ENCODE measurements around the gene FBXO27.
"Not testable (repeated sequence)": the region's sequence is repeated elsewhere in the genome, so short reads cannot be mapped to it uniquely, and the experiment has no call there.

FBXO27 gene

DNA sequence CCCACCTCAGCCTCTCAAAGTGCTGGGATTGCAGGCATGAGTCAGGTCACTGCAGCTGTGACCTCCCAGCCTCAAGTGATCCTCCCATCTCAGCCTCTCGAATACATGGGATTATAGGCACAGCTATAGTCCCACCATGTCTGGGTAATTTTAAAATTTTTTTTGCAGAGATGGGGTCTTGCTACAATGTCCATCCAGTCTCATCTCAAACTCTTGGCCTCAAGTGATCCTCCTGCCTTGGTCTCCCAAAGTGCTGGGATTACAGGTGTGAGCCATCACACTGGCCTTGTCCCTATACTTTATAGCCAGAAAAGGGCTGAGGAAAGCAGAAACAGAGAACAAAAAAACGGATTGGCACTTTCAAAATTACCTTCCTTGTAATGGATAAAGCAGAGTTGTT, 4.8 kb upstream of the FBXO27 start:
- DNase-seq = no peak

DNA sequence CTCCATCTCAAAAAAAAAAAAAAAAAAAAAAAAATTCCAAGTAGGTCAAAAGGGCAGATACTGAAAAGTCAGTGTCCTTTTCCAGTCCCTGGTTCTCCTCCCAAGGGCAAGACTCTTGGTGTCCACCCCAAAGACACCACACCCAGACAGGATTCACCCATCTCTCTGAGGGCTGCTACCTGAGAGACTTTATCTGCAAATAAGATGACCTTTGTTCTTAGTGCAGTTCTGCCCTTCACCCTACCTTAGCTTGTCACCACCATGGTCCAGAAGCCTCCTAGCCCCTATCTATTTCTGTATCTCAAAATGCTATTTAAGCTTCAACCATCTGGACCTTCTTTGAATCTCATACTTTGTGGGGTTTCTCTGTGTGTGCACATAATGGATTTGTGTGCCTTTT, 4.2 kb upstream of the FBXO27 start:
- no peak for DNase-seq

DNA sequence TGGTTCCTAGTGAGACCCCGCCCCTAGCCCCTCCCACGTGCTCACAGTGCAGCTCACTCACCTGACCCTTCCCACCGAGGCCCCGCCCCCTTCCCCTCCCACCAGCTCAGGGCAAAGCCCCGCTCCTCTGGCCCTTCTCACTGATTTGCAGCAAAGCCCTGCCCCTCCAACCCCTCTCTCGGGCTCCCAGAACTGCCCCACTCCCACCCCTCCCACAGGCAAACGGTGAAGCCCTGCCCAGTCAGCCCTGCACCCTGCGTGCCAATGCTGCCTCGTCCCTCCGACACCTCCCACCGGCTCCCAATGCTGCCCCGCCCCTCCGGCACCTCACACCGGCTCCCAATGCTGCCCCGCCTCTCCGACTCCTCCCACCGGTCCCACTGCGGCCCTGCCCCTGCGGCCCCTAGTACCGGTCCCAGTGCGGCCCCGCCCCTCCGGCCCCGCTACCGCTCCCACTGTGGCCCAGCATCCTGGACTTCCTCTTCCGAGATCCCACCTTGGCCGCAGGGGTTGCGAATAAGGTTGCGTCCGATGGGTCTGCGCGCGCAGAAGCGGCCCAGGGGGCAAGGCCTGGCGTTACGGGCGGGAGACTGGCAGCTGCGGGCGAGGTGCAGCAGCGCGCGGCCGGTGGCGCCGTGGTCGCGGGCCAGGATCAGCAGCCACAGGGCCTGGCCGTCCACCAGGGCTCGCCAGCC, 834 bp downstream of the FBXO27 start:
- peak; percentile 31 for DNase-seq

GRCh38 chr19:39030854-39031367, 1.4 kb downstream of the FBXO27 start:
- DNase-seq = no peak

GRCh38 chr19:39024875-39025641, 7.3 kb downstream of the FBXO27 start:
- DNase-seq = no peak

GRCh38 chr19:39021063-39021462, 11.3 kb downstream of the FBXO27 start:
- DNase-seq = no peak

DNA sequence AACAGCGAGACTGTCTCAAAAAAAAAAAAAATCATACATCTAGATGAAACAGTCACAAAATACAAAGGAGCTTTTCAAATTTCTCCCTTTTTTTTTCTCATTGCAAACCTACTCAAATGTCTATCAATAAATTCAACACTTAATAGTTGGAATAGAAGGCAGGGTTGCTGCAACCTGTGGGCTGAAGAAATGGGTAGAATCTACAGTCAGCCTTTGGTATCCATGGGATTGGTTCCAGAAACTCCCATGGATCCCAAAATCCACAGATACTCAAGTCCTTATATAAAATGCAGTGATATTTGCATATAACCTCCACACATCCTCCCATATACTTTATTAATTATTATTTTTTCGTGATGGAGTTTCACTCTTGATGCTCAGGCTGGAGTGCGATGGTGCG, 14.7 kb downstream of the FBXO27 start:
- DNase-seq = no peak

GRCh38 chr19:39017026-39017425, 15.3 kb downstream of the FBXO27 start:
- no peak for DNase-seq

- DNase-seq = no peak
Measured at GRCh38 chr19:39014037-39014436, 18.3 kb downstream of the FBXO27 start.

DNA sequence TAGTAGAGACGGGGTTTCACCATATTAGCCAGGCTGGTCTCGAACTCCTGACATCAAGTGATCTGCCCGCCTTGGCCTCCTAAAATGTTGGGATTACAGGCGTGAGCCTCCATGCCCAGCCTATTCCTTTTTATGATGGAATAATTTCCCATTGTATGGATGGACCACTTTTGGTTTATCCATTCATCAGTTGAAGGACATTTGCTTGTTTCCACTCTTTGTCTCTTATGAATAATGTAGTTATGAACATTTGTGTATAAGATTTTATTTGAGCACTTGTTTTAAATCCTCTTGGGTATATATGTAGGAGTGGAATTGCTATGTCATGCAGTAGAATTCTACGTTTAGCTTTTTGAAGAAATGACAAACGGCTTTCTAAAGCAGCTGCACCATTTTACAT, 23.3 kb downstream of the FBXO27 start:
- no peak for DNase-seq

GRCh38 chr19:39008137-39008536, 24.2 kb downstream of the FBXO27 start:
- DNase-seq = no peak

- no peak for DNase-seq
Measured at GRCh38 chr19:39007096-39007495, 25.3 kb downstream of the FBXO27 start.

- no peak for DNase-seq
Measured at GRCh38 chr19:39004403-39004802, 27.9 kb downstream of the FBXO27 start.

DNA sequence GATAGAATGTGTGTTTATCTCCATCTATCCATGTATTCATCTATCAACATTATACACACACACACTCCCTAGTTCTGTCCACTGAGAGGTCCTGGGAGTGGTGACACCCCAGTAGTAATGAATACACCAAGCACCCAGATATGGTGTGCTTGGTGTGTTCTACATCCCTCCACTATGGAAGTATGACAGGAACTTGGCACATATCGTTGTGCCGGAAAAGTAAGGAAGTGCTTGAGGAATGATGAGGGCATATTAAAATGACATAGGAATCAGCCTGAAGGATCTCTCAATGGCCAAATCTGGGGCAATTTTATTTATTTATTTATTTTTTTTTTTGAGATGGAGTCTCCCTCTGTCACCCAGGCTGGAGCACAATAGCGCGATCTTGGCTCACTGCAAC, 28.6 kb downstream of the FBXO27 start:
- no peak for DNase-seq

DNA sequence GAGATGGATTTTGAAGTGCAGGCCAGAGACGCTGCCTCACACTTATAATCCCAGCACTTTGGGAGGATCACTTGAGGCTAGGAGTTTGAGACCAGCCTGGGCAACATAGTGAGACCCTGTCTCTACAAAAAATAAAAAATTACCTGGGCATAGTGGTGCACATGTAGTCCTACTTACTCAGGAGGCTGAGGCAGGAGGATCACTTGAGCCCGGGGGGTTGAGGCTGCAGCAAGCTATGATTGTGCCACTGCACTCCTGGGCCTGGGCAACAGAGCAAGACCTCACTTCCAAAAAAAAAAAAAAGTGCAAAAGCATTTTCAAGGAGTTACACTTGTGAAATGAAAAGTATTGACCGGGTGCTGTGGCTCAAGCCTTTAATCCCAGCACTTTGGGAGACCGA, 29.2 kb downstream of the FBXO27 start:
- DNase-seq = no peak

GRCh38 chr19:39001041-39001440, 31.3 kb downstream of the FBXO27 start:
- no peak for DNase-seq

GRCh38 chr19:38997576-38997975, 34.8 kb downstream of the FBXO27 start:
- not testable (repeated sequence) for DNase-seq

DNA sequence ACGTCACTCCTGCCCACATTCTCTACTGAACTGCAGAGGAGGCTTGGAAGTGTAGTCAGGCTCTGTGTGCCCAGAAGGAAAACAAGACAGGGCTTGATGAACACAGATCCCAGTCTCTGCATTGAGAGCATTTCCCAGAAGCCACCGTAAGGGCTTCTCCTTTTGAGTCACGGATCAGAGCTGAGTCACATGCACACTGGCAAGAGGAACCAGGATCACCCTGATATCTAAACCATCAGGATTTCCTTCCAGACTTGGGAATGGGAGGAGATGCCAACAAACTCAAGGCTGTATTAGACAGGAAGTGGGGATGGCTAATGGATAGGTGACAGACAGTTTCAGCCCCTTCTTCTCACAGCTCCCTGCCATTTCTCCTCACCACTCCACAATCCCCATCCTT, 39.1 kb downstream of the FBXO27 start:
- DNase-seq = no peak

DNA sequence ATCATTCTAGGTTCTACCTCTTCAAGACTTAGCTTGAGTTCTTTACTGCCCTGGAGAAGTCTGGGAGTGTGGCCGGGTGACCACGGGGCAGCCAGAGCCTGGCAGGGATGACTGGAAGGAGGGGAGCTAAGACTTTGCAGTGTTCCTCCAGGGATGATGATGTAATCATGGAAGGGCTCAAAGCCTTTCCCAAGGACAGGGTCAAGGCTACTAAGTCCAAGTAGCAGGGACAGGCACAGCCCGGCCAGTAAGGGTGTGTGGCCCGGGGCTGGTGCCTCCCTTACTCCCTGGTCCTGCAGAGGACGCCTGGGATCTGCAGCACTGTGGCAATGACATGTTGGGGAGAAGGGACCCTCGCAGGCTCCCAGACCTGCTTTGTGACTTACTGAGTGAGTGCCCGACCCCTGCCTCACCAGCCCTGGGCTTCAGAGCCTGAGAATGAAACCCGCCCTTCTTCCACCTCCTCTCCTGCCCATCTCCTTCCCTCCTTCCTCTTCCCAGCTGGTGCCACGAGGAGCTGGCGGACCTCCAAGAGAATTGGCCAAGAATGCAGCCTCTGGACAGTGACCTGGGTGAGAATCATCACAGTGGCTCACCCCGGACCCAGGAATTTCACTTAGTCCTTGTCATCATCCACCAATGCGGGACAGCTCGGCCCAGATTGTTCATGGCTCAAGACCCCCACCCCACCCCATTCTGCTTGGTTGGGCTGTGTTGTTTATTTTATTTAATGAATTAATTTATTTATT, 41.2 kb downstream of the FBXO27 start:
- no peak for DNase-seq

DNA sequence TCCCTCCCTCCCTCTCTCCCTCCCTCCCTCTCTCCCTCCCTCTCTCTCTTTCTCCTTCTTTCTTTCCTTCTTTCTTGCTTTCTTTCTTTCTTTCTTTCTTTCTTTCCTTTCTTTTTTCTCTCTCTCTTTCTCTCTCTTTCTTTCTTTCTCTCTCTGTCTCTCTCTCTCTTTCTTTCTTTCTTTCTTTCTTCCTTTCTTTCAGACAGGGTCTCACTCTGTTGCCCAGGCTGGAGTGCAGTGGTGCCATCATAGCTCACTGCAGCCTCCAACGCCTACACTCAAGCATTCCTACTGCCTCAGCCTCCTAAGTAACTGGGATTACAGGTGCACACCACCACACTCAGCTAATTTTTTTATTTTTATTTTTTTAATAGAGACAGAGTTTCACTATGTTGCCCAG, 42.7 kb downstream of the FBXO27 start:
- DNase-seq = not testable (repeated sequence)

DNA sequence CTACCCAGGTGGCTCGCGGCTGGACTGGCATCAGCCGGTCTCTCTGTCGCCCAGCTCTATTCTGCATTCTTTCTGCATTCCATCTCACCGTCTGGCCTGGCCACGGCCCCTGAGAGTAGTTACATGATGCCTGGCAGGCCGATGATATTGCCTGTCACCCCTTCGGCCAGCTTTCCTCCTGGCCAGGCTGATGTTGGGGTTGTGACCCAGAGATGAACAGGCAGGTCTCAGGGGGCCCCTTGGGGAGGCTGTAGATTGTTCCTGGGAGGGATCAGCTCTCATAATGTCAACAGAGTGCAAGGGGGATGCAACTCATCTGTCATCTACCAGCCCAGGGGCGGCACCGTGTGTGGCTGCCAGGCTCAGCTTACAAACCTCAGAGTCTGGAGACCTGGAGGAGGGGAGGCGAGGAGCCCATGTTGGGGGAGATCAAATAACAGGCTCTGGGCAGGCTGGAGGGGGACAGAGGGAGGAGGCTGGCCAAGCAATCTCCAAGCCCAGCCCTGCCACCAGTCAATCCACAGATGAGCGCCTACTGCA, 43.2 kb downstream of the FBXO27 start:
- DNase-seq = no peak

GRCh38 chr19:38988627-38989026, 43.7 kb downstream of the FBXO27 start:
- DNase-seq = not testable (repeated sequence)

DNA sequence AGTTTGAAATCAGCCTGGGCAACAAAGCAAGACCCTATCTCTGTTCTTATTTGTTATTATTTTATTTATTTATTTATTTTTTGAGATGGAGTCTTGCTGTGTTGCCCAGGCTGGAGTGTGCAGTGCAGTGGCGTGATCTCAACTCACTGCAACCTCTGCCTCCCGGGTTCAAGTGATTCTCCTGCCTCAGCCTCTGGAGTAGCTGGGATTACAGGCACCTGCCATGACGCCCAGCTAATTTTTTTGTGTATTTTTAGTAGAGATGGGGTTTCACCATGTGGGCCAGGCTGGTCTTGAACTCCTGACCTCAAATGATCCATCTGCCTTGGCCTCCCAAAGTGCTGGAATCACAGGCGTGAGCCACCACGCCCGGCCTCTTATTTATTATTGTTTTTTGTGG, 44.6 kb downstream of the FBXO27 start:
- DNase-seq = not testable (repeated sequence)

Data from SIG-M5 (cell line).